AG09319 (cell line): ENCODE measurements around the gene USP40.

Experiments
- DNase-seq: peaks from one replicate; pipeline ENCODE4 v3.0.0-alpha.2; 2010; ENCODE audit warnings: low read depth; ENCODE audit errors: extremely low read depth
- CTCF ChIP-seq: IDR thresholded peaks from 2 replicates; pipeline ENCODE4 v1.5.1; 2011; ENCODE audit warnings: low read depth, mild to moderate bottlenecking, inconsistent platforms, low read length, moderate library complexity

The USP40 gene

GRCh38 chr2:233436691-233437438 lies 129.7 kb downstream of the USP40 start:
- TF ChIP-seq CTCF: no peak
- DNase-seq: no peak

- no peak for TF ChIP-seq CTCF
- no peak for DNase-seq
Measured at GRCh38 chr2:233436191-233436581, 130.4 kb downstream of the USP40 start.

DNA sequence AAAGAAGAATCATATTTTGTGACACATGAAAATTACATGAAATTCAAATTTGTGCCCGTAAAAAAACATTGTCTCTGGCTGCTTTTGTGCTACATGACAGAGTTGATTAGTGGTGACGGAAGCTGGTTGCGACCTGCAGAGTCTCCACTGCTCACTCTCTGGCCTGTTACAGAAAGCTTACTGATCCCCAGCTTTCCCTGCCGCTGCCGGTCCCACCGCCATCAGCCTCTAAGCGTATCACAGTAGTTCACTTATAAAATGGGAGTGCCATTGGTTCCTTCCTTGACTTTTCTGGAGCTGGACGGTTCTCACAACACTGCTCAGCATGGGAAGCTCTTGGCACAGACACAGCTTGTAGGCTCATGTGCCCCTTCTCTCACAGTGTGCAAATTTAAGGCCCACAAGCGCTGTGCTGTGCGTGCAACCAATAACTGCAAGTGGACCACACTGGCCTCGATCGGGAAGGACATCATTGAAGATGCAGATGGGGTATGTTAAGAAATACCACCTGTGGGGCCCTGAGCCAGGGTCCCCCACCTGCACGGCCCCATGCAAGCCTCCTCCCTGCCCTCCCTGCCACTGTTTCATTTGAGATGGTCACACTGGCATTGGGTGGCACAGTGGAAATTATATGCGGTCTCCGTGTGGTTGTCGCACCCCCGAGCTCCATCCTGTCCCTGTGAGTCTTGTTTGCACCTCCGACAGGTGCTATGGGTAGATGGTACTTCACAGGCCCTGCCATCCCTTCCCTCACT lies 131.0 kb downstream of the USP40 start:
- DNase-seq: no peak
- TF ChIP-seq CTCF: no peak

DNA sequence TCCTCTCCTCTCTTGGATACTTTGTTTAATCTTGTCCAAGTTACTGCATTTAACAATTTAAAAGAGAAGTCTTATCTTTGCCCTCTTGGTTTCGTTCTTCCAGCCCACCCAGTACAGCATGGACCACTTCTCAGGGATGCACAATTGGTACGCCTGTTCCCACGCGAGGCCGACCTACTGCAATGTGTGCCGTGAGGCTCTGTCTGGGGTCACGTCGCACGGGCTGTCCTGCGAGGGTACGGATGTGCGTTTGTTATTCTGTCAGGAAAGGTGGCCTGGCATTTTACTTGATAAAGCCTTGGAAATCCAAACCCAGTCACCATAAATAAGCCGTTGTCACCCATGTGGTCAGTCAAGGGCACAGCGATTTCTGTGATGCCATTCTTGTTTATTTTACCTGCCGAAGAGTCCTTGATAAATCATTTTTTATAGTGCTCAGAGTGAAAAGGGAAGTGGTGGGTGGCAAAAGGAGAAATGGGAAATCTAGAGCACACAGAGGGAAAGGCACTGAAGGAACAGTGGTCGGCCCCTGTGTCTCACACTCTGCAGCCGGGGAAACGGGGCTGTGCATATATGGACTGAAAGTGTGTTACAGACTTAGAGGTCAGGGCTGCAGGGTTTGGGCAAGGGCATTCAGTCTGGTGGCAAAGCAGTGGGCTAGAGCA lies 131.8 kb downstream of the USP40 start:
- TF ChIP-seq CTCF: no peak
- no peak for DNase-seq

- no peak for TF ChIP-seq CTCF
- no peak for DNase-seq
Measured at GRCh38 chr2:233433794-233434193, 132.8 kb downstream of the USP40 start.

DNA sequence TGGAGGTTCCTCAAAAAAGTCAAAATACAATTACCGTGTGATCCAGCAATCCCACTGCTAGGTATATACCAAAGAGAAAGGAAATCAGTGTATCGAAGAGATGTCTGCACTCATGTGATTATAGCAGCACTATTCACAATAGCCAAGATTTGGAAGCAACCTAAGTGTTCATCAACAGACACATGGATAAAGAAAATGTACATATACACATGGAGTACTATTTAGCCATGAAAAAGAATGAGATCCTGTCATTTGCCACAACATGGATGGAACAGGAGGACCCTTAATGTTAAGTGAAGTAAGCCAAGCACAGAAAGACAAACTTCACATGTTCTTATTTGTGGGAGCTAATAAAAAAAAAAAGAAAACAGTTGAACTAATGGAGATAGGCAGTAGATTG lies 133.6 kb downstream of the USP40 start:
- no peak for DNase-seq
- no peak for TF ChIP-seq CTCF

DNA sequence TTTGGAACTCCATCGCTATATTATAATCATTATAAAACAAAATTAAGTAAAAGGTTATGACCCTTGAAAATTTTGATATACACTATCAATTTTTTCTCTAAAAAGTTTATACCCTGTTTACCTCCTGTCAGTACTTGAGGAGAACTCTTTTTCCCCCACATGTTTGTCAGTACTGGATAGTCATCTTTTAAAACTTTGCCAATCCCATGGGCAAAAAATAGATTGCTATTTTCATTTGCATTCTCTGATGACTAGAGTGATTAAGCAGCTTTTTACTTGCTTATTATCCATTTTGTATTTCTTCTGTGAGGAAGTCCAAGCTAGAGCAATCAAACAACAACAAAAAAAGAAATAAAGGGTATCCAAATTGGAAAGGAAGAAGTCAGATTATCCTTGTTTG lies 135.9 kb downstream of the USP40 start:
- TF ChIP-seq CTCF: no peak

More for the DNA sequence above, 135.9 kb downstream of the USP40 start:
- DNase-seq: no peak
